ENCODE results near the gene KCND3. TPM values are rescaled to one million over a fixed set of nuclear protein-coding genes. Genes with fewer than 3 reads are reported as not detected.

The KCND3 gene
- total and polyA plus RNA-seq, 2 experiments from 2014 or later: 0.10 to 0.18 TPM

GRCh38 chr1:111762332-111762731, 227.1 kb downstream of the KCND3 start (continued):
- TF ChIP-seq ZNF462 (CRISPR knock-in tag; IDR thresholded peaks at IDR 0.05) (no peak), STAT1 (IDR thresholded peaks at IDR 0.05; ENCODE audit: unreplicated experiment) (no peak)

GRCh38 chr1:111761717-111762116, 227.8 kb downstream of the KCND3 start:
- H3K27me3 ChIP-seq (ENCODE audit: insufficient read depth): no peaks in the 10 kb centered on the region
- H4K20me1 ChIP-seq (replicated peaks; ENCODE audit: insufficient read depth): no peaks in the 10 kb centered on the region; the same call in none of the 2 replicates
- no peak overlapping the region for H3K4me2 ChIP-seq
- H3K4me1 Mint-ChIP-seq: peaks cover 9% of the 10 kb centered on the region; the same call in 2 of the 3 replicates
- peaks cover 3% of the 10 kb centered on the region for H3K27me3 Mint-ChIP-seq (ENCODE audit: insufficient read depth, low read depth, poor library complexity)
- H3K9me3 Mint-ChIP-seq: no peaks in the 10 kb centered on the region
- H3K79me2 ChIP-seq (replicated peaks; ENCODE audit: insufficient read depth): peaks cover 30% of the 10 kb centered on the region
- H3K4me1 ChIP-seq (ENCODE audit: insufficient read depth): peaks cover under 1% of the 10 kb centered on the region; the same call in 1 of the 2 replicates
- peaks cover 88% of the 10 kb centered on the region for H3K36me3 Mint-ChIP-seq (ENCODE audit: low read depth)
- no peak overlapping the region for H3K27ac Mint-ChIP-seq
- H3K9me2 ChIP-seq (ENCODE audit: insufficient read depth): no peaks in the 10 kb centered on the region
- no peak overlapping the region for H3K4me3 Mint-ChIP-seq
- H3K36me3 ChIP-seq (ENCODE audit: insufficient read depth): peaks cover 59% of the 10 kb centered on the region; the same call in 1 of the 2 replicates
- H3F3A ChIP-seq (replicated peaks; ENCODE audit: low read depth): no peaks in the 10 kb centered on the region
- ATAC-seq (no peak), DNase-seq (ENCODE audit: low spot score) (no peak)
- H3K4me3 ChIP-seq: no peak overlapping the region
- H2AFZ ChIP-seq: no peak overlapping the region
- H3K27ac ChIP-seq (ENCODE audit: low read depth): no peak overlapping the region
- TF ChIP-seq CREB1 (CRISPR knock-in tag; IDR thresholded peaks at IDR 0.05; ENCODE audit: low read depth): no peak
- TF ChIP-seq ZNF331 (CRISPR knock-in tag; IDR thresholded peaks at IDR 0.05; ENCODE audit: low read depth): no peak
- TF ChIP-seq ZNF462 (CRISPR knock-in tag; IDR thresholded peaks at IDR 0.05): no peak
- TF ChIP-seq JUNB (IDR thresholded peaks at IDR 0.05; ENCODE audit: unreplicated experiment): no peak
- no peak for TF ChIP-seq ETS1 (IDR thresholded peaks at IDR 0.05)
- no peak for TF ChIP-seq NANOG (IDR thresholded peaks at IDR 0.05; ENCODE audit: borderline replicate concordance)
